HCT116 (cell line): Measurements from ENCODE around the gene SCN4A. TPM values are rescaled to one million over a fixed set of nuclear protein-coding genes. Genes with fewer than 3 reads are reported as not detected.

Experiments
- ATAC-seq: fragments of 200-7000 bp; cut with Tn5 transposase; 2 replicates; pipeline ENCODE4 v1.9.1; 2020; ENCODE audit warnings: mild to moderate bottlenecking, moderate library complexity
- BruUV-seq: library from RNA; stranded (reverse); fragments of 400-500 nt; replicated peaks from 2 replicates; lab custom pipeline; 2021; lab: Mats Ljungman, UMichigan
- CTCF ChIA-PET: fragments of 300-600 bp; sonication (Branson Sonifier 250); formaldehyde crosslinking; loops from one replicate; lab custom pipeline; 2021; ENCODE audit warnings: antibody characterized with exemption; lab: Charles Lee
- POLR2A ChIA-PET: fragments of 300-600, 350-600 bp; sonication (Branson Sonifier 250); formaldehyde crosslinking; loops from one replicate; lab custom pipeline; 2021; ENCODE audit warnings: antibody characterized with exemption; lab: Charles Lee
- RAD21 ChIA-PET, 2 experiments: fragments of 300-600 bp; sonication (Branson Sonifier 250); formaldehyde crosslinking; loops; one replicate each; lab custom pipeline; 2023; ENCODE audit warnings: low total read pairs in 2 of 2; ENCODE audit not compliant: uncharacterized antibody in 2 of 2, unreplicated experiment in 2 of 2, low non-redundant PET in 1 of 2; lab: Charles Lee
- DNase-seq: peaks from one replicate; pipeline ENCODE4 v3.0.0-alpha.2; 2010; ENCODE audit warnings: low read depth, low spot score
- H2AFZ ChIP-seq: fragments of 200-600 bp; shearing (Covaris generic), sonication (generic); 2 replicates; pipeline ENCODE4 v1.6.1; 2017; ENCODE audit warnings: low read depth, mixed run types, mixed read lengths, antibody characterized with exemption, low read length; ENCODE audit not compliant: poor library complexity, severe bottlenecking
- H3K27ac ChIP-seq: 2 replicates; pipeline ENCODE4 v1.5.1; 2012; ENCODE audit warnings: low read depth, low read length
- H3K27me3 ChIP-seq: fragments of 200-600 bp; sonication (generic); 2 replicates; pipeline ENCODE4 v1.6.1; 2016; ENCODE audit warnings: mixed run types, low read length, mixed read lengths; ENCODE audit not compliant: insufficient read depth
- H3K36me3 ChIP-seq, 2 experiments: fragments of 200-500 bp in 1 of 2; fragments of 200-600 bp in 1 of 2; sonication (Bioruptor generic) in 1 of 2; sonication (generic) in 1 of 2; 2 replicates each; pipeline versions ENCODE4 v1.5.1 to v1.6.1; 2014 to 2016; ENCODE audit warnings: low read length in 2 of 2, inconsistent platforms in 1 of 2, mixed read lengths in 1 of 2, mixed run types in 1 of 2; ENCODE audit not compliant: insufficient read depth in 2 of 2, control insufficient read depth in 1 of 2
- H3K4me1 ChIP-seq, 2 experiments: fragments of 200-600 bp in 1 of 2; sonication (generic) in 1 of 2; 2 replicates each; pipeline versions ENCODE4 v1.5.1 to v1.6.1; 2012 to 2017; ENCODE audit warnings: low read length in 2 of 2, inconsistent platforms in 1 of 2, mild to moderate bottlenecking in 1 of 2, mixed read lengths in 1 of 2, mixed run types in 1 of 2, moderate library complexity in 1 of 2; ENCODE audit not compliant: insufficient read depth in 2 of 2, control insufficient read depth in 1 of 2
- H3K4me2 ChIP-seq: fragments of 200-600 bp; sonication (generic); 2 replicates; pipeline ENCODE4 v1.6.1; 2017; ENCODE audit warnings: mixed run types, low read length, mixed read lengths
- H3K4me3 ChIP-seq, 2 experiments: fragments of 200-600 bp in 1 of 2; sonication (generic) in 1 of 2; replicated peaks in 1 of 2; 2 replicates each; pipeline ENCODE4 v1.5.1; 2011 to 2016; ENCODE audit warnings: low read length in 2 of 2, control low read depth in 1 of 2, low read depth in 1 of 2, mild to moderate bottlenecking in 1 of 2, mixed read lengths in 1 of 2, mixed run types in 1 of 2
- H3K79me2 ChIP-seq: fragments of 200-600 bp; sonication (generic); 2 replicates; pipeline ENCODE4 v1.6.1; 2017; ENCODE audit warnings: mild to moderate bottlenecking, mixed run types, low read length, moderate library complexity, mixed read lengths; ENCODE audit not compliant: insufficient read depth
- H3K9ac ChIP-seq: fragments of 200-600 bp; sonication (generic); 2 replicates; pipeline ENCODE4 v1.6.1; 2016; ENCODE audit warnings: low read length, mixed read lengths
- H3K9me2 ChIP-seq: fragments of 200-600 bp; sonication (generic), shearing (Covaris generic); 2 replicates; pipeline ENCODE4 v1.6.1; 2017; ENCODE audit warnings: mixed run types, mild to moderate bottlenecking, moderate library complexity; ENCODE audit not compliant: insufficient read depth
- H3K9me3 ChIP-seq, 2 experiments: fragments of 200-500 bp in 1 of 2; fragments of 200-600 bp in 1 of 2; sonication (Bioruptor generic) in 1 of 2; sonication (generic) in 1 of 2; 2 replicates each; pipeline ENCODE4 v1.6.1; 2014 to 2017; ENCODE audit warnings: low read length in 2 of 2, mixed read lengths in 2 of 2, inconsistent platforms in 1 of 2, low read depth in 1 of 2, mild to moderate bottlenecking in 1 of 2, mixed run types in 1 of 2, moderate library complexity in 1 of 2; ENCODE audit not compliant: control insufficient read depth in 1 of 2, insufficient read depth in 1 of 2
- H4K20me1 ChIP-seq: fragments of 200-600 bp; sonication (generic), shearing (Covaris generic); 2 replicates; pipeline ENCODE4 v1.6.1; 2017; ENCODE audit warnings: mixed run types, mild to moderate bottlenecking, moderate library complexity; ENCODE audit not compliant: insufficient read depth
- ATF3 ChIP-seq: IDR thresholded peaks from 2 replicates; pipeline ENCODE4 v1.6.1; 2012
- CTCF ChIP-seq, 3 experiments: fragments of 200-600 bp in 1 of 3; sonication (generic) in 1 of 3; IDR thresholded peaks in 2 of 3; conservative IDR thresholded peaks in 1 of 3; 2 replicates each; pipeline ENCODE4 v1.5.1; 2012 to 2017; ENCODE audit warnings: low read depth in 2 of 3, low read length in 2 of 3, antibody characterized with exemption in 1 of 3, borderline replicate concordance in 1 of 3, control low read depth in 1 of 3, mild to moderate bottlenecking in 1 of 3, mixed read lengths in 1 of 3, mixed run types in 1 of 3, moderate library complexity in 1 of 3; ENCODE audit not compliant: insufficient read depth in 1 of 3
- EGR1 ChIP-seq: IDR thresholded peaks from 2 replicates; pipeline ENCODE4 v1.6.1; 2012; ENCODE audit warnings: low read depth
- EZH2 ChIP-seq: fragments of 200-600 bp; sonication (generic); IDR thresholded peaks from 2 replicates; pipeline ENCODE4 v1.6.1; 2017; ENCODE audit warnings: antibody characterized with exemption, mixed run types
- JUND ChIP-seq: IDR thresholded peaks from 2 replicates; pipeline ENCODE4 v1.6.1; 2012
- POLR2A ChIP-seq: IDR thresholded peaks from 2 replicates; pipeline ENCODE4 v1.7.0; 2011; ENCODE audit warnings: borderline replicate concordance; ENCODE audit not compliant: insufficient read depth, insufficient read length; ENCODE audit errors: extremely low read depth
- POLR2AphosphoS5 ChIP-seq: IDR thresholded peaks from 2 replicates; pipeline ENCODE4 v1.6.1; 2011; ENCODE audit warnings: mild to moderate bottlenecking, low read depth, low read length, moderate library complexity
- SP1 ChIP-seq: IDR thresholded peaks from 2 replicates; pipeline ENCODE4 v1.6.1; 2012; ENCODE audit warnings: low read depth
- TCF7L2 ChIP-seq: IDR thresholded peaks from 2 replicates; pipeline ENCODE4 v1.7.0; 2011; ENCODE audit warnings: borderline replicate concordance, inconsistent platforms; ENCODE audit not compliant: insufficient read depth, insufficient read length; ENCODE audit errors: extremely low read depth
- ZBTB33 ChIP-seq: IDR thresholded peaks from 2 replicates; pipeline ENCODE4 v1.6.1; 2011; ENCODE audit warnings: mild to moderate bottlenecking, low read length, moderate library complexity; ENCODE audit not compliant: insufficient replicate concordance; ENCODE audit errors: extremely low read depth
- ZNF274 ChIP-seq: fragments of 200-500 bp; sonication (Bioruptor generic); IDR thresholded peaks from 2 replicates; pipeline ENCODE4 v1.6.1; 2014; ENCODE audit warnings: mild to moderate bottlenecking, low read depth, low read length, inconsistent platforms
- intact Hi-C: fragments of 100-400 bp; cut with micrococcal nuclease; formaldehyde crosslinking; loops from 2 replicates; pipeline ENCODE4 v1.10.0; 2022
- total RNA-seq: library from RNA; stranded (reverse); gene quantifications from one replicate; pipeline ENCODE4 v1.2.1, GENCODE V29; 2021; ENCODE audit not compliant: unreplicated experiment

Gene SCN4A
- total RNA-seq, 1 experiment from 2014 or later: 2.7 TPM

- ATAC-seq (no peak), DNase-seq (no peak)
- TF ChIP-seq JUND (no peak), POLR2A (no peak), SP1 (no peak), ZBTB33 (no peak), ZNF274 (no peak), CTCF (IDR thresholded peaks at IDR 0.05 in 2 of 3, conservative IDR thresholded peaks at IDR 0.05 in 1 of 3; ENCODE audit: borderline replicate concordance in 1 of 3, insufficient read depth in 1 of 3, low read depth in 2 of 3, low read length in 2 of 3) (no peak), POLR2AphosphoS5 (no peak), EZH2 (no peak), ATF3 (no peak), TCF7L2 (no peak), EGR1 (no peak)
- TF ChIP-seq, all 23 proteins: peak for 0
- Histone ChIP-seq H3K27ac (no peak overlapping the region; the same call in 1 of the 2 replicates), H3K4me1 (peaks cover 0 to 11% of the 10 kb centered on the region in 2 experiments; a peak in 3 of 4 replicates), H4K20me1 (no peaks in the 10 kb centered on the region), H3K9ac (no peak overlapping the region), H2AFZ (no peak overlapping the region), H3K4me2 (no peak overlapping the region), H3K4me3 (no peak overlapping the region), H3K79me2 (no peaks in the 10 kb centered on the region), H3K36me3 (no peaks in the 10 kb centered on the region), H3K9me2 (no peaks in the 10 kb centered on the region), H3K27me3 (no peaks in the 10 kb centered on the region), H3K9me3 (no peaks in the 10 kb centered on the region)
- ChIA-PET POLR2A (no interaction called here), RAD21 (interaction anchor here in 1 of 2 experiments (0.6 kb wide), 1 partner anchor 103 kb away, joined by 4 read pairs; no protein-coding TSS in a partner anchor), CTCF (interaction anchor here (0.6 to 1.0 kb wide), 3 partner anchors 8 to 206 kb away, joined by 3 read pairs; no protein-coding TSS in a partner anchor)
- no TSS peak for BruUV-seq
- intact Hi-C loops: no loop called here
These were observed 45.1 kb downstream of the SCN4A start for GRCh38 chr17:63927464-63928171.
